Loucy (cell line): Measurements from ENCODE around the gene PTRH2.

ENCODE experiments used
- EZH2phosphoT487 ChIP-seq: fragments of 200-600 bp; IDR thresholded peaks from 2 replicates; pipeline ENCODE4 v1.6.1; 2018; ENCODE audit warnings: antibody characterized with exemption, mild to moderate bottlenecking, moderate library complexity, borderline replicate concordance
- TF ChIP-seq, protein P1 (sequence below): fragments of 200-600 bp; sonication (generic); conservative IDR thresholded peaks from 2 replicates; pipeline ENCODE4 v1.5.1; 2014; ENCODE audit warnings: mild to moderate bottlenecking, antibody characterized with exemption, low read length

DNA sequence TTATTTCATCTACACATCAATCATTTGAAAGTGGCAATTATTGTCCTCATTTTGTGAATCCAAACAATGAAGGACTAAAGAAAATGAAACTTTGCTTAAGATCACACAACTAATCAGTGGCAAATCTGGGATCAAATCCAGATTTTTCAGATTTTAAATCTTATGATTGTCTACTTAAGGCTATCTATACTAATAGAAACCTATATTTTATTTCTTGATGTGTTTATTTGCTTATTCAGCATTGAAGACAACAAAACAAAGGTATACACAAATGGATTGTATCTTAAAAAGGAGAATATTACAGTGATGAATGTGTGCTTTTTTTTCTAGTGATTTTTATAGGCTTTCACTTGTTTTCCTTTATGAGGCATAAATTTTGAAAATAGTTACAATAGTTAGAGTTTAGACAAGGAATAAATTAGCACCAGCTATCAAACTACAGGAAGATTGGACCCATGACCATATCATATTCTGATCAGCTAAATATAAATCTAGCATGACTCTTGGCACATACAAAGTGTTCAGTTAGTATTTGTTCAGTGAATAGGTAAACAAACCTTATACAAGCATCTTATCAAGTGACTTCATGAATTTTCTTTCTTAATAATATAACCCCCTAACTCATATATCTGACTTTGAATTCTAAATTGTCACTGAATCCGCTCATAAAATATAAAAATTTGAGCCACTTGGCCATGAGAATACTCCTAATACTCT lies 20.7 kb upstream of the PTRH2 start:
- TF ChIP-seq, protein P1, sequence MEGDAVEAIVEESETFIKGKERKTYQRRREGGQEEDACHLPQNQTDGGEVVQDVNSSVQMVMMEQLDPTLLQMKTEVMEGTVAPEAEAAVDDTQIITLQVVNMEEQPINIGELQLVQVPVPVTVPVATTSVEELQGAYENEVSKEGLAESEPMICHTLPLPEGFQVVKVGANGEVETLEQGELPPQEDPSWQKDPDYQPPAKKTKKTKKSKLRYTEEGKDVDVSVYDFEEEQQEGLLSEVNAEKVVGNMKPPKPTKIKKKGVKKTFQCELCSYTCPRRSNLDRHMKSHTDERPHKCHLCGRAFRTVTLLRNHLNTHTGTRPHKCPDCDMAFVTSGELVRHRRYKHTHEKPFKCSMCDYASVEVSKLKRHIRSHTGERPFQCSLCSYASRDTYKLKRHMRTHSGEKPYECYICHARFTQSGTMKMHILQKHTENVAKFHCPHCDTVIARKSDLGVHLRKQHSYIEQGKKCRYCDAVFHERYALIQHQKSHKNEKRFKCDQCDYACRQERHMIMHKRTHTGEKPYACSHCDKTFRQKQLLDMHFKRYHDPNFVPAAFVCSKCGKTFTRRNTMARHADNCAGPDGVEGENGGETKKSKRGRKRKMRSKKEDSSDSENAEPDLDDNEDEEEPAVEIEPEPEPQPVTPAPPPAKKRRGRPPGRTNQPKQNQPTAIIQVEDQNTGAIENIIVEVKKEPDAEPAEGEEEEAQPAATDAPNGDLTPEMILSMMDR: no peak
- no peak for TF ChIP-seq EZH2phosphoT487
